Neuronal stem cell (in vitro differentiated cells): ENCODE data around the gene LHFPL2.

Experiments used
- DNase-seq: peaks from one replicate; pipeline ENCODE4 v3.0.0-alpha.2; 2013; ENCODE audit warnings: low spot score
- H2AFZ ChIP-seq: one replicate; pipeline ENCODE4 v1.6.1; 2013; ENCODE audit warnings: mild to moderate bottlenecking, low read length, inconsistent platforms
- H2AK5ac ChIP-seq: 2 replicates; pipeline ENCODE4 v1.6.1; 2013; ENCODE audit warnings: low read depth, mild to moderate bottlenecking, inconsistent platforms, low read length, moderate library complexity, mixed read lengths
- H2BK120ac ChIP-seq: 2 replicates; pipeline ENCODE4 v1.6.1; 2013; ENCODE audit warnings: low read depth, mild to moderate bottlenecking, inconsistent platforms, low read length, moderate library complexity, mixed read lengths
- H2BK12ac ChIP-seq: one replicate; pipeline ENCODE4 v1.6.1; 2013; ENCODE audit warnings: low read length, inconsistent platforms
- H2BK15ac ChIP-seq: 2 replicates; pipeline ENCODE4 v1.6.1; 2013; ENCODE audit warnings: mild to moderate bottlenecking, low read length, inconsistent platforms, mixed read lengths
- H2BK5ac ChIP-seq: one replicate; pipeline ENCODE4 v1.6.1; 2013; ENCODE audit warnings: inconsistent platforms, mild to moderate bottlenecking, low read length, moderate library complexity
- H3K14ac ChIP-seq: one replicate; pipeline ENCODE4 v1.6.1; 2013; ENCODE audit warnings: low read length, inconsistent platforms
- H3K18ac ChIP-seq: 2 replicates; pipeline ENCODE4 v1.6.1; 2013; ENCODE audit warnings: low read length, inconsistent platforms
- H3K23ac ChIP-seq: 2 replicates; pipeline ENCODE4 v1.6.1; 2013; ENCODE audit warnings: low read depth, mild to moderate bottlenecking, mixed read lengths, low read length, inconsistent platforms; ENCODE audit not compliant: poor library complexity
- H3K27ac ChIP-seq: replicated peaks from 3 replicates; pipeline ENCODE4 v1.5.1; 2013; ENCODE audit warnings: low read length, inconsistent platforms
- H3K27me3 ChIP-seq, 3 experiments: 2 replicates each; pipeline ENCODE4 v1.6.1; 2013; ENCODE audit warnings: low read length in 3 of 3, mild to moderate bottlenecking in 2 of 3, inconsistent platforms in 1 of 3, low read depth in 1 of 3, mixed read lengths in 1 of 3, moderate library complexity in 1 of 3; ENCODE audit not compliant: control insufficient read depth in 3 of 3, insufficient read depth in 3 of 3
- H3K36me3 ChIP-seq, 2 donors: replicated peaks in 1 of 2; 2 replicates each; pipeline ENCODE4 v1.6.1; 2013; ENCODE audit warnings: low read length in 2 of 2; ENCODE audit not compliant: control insufficient read depth in 2 of 2, insufficient read depth in 2 of 2
- H3K4ac ChIP-seq: 2 replicates; pipeline ENCODE4 v1.6.1; 2013; ENCODE audit warnings: inconsistent platforms, mild to moderate bottlenecking, low read length, moderate library complexity
- H3K4me1 ChIP-seq, 2 donors: 1 replicate in 1 of 2; 2 replicates in 1 of 2; pipeline ENCODE4 v1.6.1; 2013; ENCODE audit warnings: low read length in 2 of 2, low read depth in 1 of 2; ENCODE audit not compliant: control insufficient read depth in 2 of 2, insufficient read depth in 1 of 2
- H3K4me2 ChIP-seq: one replicate; pipeline ENCODE4 v1.6.1; 2013; ENCODE audit warnings: mild to moderate bottlenecking, low read length, inconsistent platforms; ENCODE audit not compliant: insufficient read depth, poor library complexity, severe bottlenecking
- H3K4me3 ChIP-seq, 2 donors: 2 replicates each; pipeline ENCODE4 v1.5.1; 2013; ENCODE audit warnings: low read length in 2 of 2, mild to moderate bottlenecking in 2 of 2, inconsistent platforms in 1 of 2, moderate library complexity in 1 of 2
- H3K79me1 ChIP-seq: one replicate; pipeline ENCODE4 v1.6.1; 2013; ENCODE audit warnings: low read depth, mild to moderate bottlenecking, inconsistent platforms, low read length, moderate library complexity
- H3K9ac ChIP-seq: one replicate; pipeline ENCODE4 v1.6.1; 2013; ENCODE audit warnings: mild to moderate bottlenecking, low read depth, low read length, inconsistent platforms; ENCODE audit not compliant: poor library complexity
- H3K9me3 ChIP-seq, 2 donors: replicated peaks in 1 of 2; 2 replicates each; pipeline versions ENCODE3 to v1.6.1; 2013; ENCODE audit warnings: low read length in 2 of 2, mild to moderate bottlenecking in 2 of 2, inconsistent platforms in 1 of 2, low read depth in 1 of 2, mixed read lengths in 1 of 2, moderate library complexity in 1 of 2; ENCODE audit not compliant: control insufficient read depth in 2 of 2, insufficient read depth in 1 of 2
- H4K8ac ChIP-seq: one replicate; pipeline ENCODE4 v1.6.1; 2013; ENCODE audit warnings: low read depth, mild to moderate bottlenecking, inconsistent platforms, low read length, moderate library complexity
- H4K91ac ChIP-seq: one replicate; pipeline ENCODE4 v1.6.1; 2013; ENCODE audit warnings: low read length, low read depth, mild to moderate bottlenecking, inconsistent platforms; ENCODE audit not compliant: poor library complexity
- whole genome bisulfite sequencing, 2 donors: extraction: QIAGEN DNeasy Blood & Tissue Kit; methylation state at CpG; one replicate each; pipeline ENCODE4 v1.1.7; 2013; ENCODE audit warnings: missing lambda C conversion rate in 2 of 2, mixed read lengths in 1 of 2; ENCODE audit not compliant: insufficient read length in 2 of 2, insufficient replicate concordance in 1 of 2; ENCODE audit errors: extremely low coverage in 2 of 2; 5-methylcytosine and 5-hydroxymethylcytosine counted together

LHFPL2 gene

GRCh38 chr5:78547731-78548615 is 100.6 kb downstream of the LHFPL2 start:
- no peak overlapping the region for H3K4me3 ChIP-seq
- no peak overlapping the region for H3K4ac ChIP-seq
- H2BK5ac ChIP-seq: no peak overlapping the region
- H3K18ac ChIP-seq: no peak overlapping the region
- H3K14ac ChIP-seq: no peak overlapping the region
- no peak overlapping the region for H2BK12ac ChIP-seq
- peaks cover 2 to 12% of the 10 kb centered on the region in 2 donors for H3K9me3 ChIP-seq
- H3K4me1 ChIP-seq: peaks cover 0 to 7% of the 10 kb centered on the region in 2 donors
- DNase-seq: no peak
- H3K79me1 ChIP-seq: peaks cover 5% of the 10 kb centered on the region
- no peak overlapping the region for H3K9ac ChIP-seq
- H3K27me3 ChIP-seq: no peaks in the 10 kb centered on the region
- no peak overlapping the region for H3K27ac ChIP-seq
- H2BK15ac ChIP-seq: no peak overlapping the region
- no peak overlapping the region for H3K4me2 ChIP-seq
- no peak overlapping the region for H2BK120ac ChIP-seq
- H4K91ac ChIP-seq: no peak overlapping the region
- H2AK5ac ChIP-seq: no peak overlapping the region
- H3K23ac ChIP-seq: no peak overlapping the region
- no peak overlapping the region for H2AFZ ChIP-seq
- WGBS, 2 donors: no CpG with 5 or more reads among the region's 21 CpGs
- peaks cover 0 to 1% of the 10 kb centered on the region in 2 donors for H3K36me3 ChIP-seq
- H4K8ac ChIP-seq: no peak overlapping the region

- DNase-seq: no peak
- H2BK120ac ChIP-seq: no peak overlapping the region
- no peaks in the 10 kb centered on the region for H3K36me3 ChIP-seq
- no peak overlapping the region for H3K18ac ChIP-seq
- peaks cover 0 to 12% of the 10 kb centered on the region in 2 donors for H3K9me3 ChIP-seq
- no peak overlapping the region for H3K4me3 ChIP-seq
- no peak overlapping the region for H2AFZ ChIP-seq
- H2AK5ac ChIP-seq: no peak overlapping the region
- no peak overlapping the region for H3K4me2 ChIP-seq
- no peak overlapping the region for H4K8ac ChIP-seq
- no CpG with 5 or more reads among the region's 5 CpGs for WGBS, 2 donors
- no peak overlapping the region for H4K91ac ChIP-seq
- H3K27ac ChIP-seq: no peak overlapping the region
- no peak overlapping the region for H3K4ac ChIP-seq
- H3K14ac ChIP-seq: no peak overlapping the region
- H2BK15ac ChIP-seq: no peak overlapping the region
- no peaks in the 10 kb centered on the region for H3K27me3 ChIP-seq
- peaks cover 5 to 13% of the 10 kb centered on the region in 2 donors for H3K4me1 ChIP-seq
- H3K79me1 ChIP-seq: peaks cover 2% of the 10 kb centered on the region
- H3K23ac ChIP-seq: no peak overlapping the region
- H3K9ac ChIP-seq: no peak overlapping the region
- H2BK12ac ChIP-seq: no peak overlapping the region
- no peak overlapping the region for H2BK5ac ChIP-seq
These were observed 101.4 kb downstream of the LHFPL2 start for GRCh38 chr5:78547183-78547582.

- peaks cover 2% of the 10 kb centered on the region for H3K79me1 ChIP-seq
- no peak overlapping the region for H2AK5ac ChIP-seq
- no peak overlapping the region for H3K18ac ChIP-seq
- no peak overlapping the region for H2BK12ac ChIP-seq
- H4K91ac ChIP-seq: no peak overlapping the region
- peaks cover 7 to 14% of the 10 kb centered on the region in 2 donors for H3K4me1 ChIP-seq
- no peak for DNase-seq
- H3K36me3 ChIP-seq: no peaks in the 10 kb centered on the region
- peaks cover 0 to 12% of the 10 kb centered on the region in 2 donors for H3K9me3 ChIP-seq
- no peak overlapping the region for H3K9ac ChIP-seq
- no peak overlapping the region for H3K27ac ChIP-seq
- H3K27me3 ChIP-seq: no peaks in the 10 kb centered on the region
- no peak overlapping the region for H4K8ac ChIP-seq
- H2BK15ac ChIP-seq: no peak overlapping the region
- no peak overlapping the region for H3K4ac ChIP-seq
- H3K23ac ChIP-seq: no peak overlapping the region
- no CpG with 5 or more reads among the region's 8 CpGs for WGBS, 2 donors
- no peak overlapping the region for H3K4me3 ChIP-seq
- no peak overlapping the region for H2BK120ac ChIP-seq
- H2BK5ac ChIP-seq: no peak overlapping the region
- no peak overlapping the region for H3K14ac ChIP-seq
- H3K4me2 ChIP-seq: no peak overlapping the region
- no peak overlapping the region for H2AFZ ChIP-seq
These were observed 102.1 kb downstream of the LHFPL2 start for GRCh38 chr5:78546276-78546996.

- no peak overlapping the region for H2BK5ac ChIP-seq
- no peak overlapping the region for H2AK5ac ChIP-seq
- H3K23ac ChIP-seq: no peak overlapping the region
- no peak overlapping the region for H3K4ac ChIP-seq
- no peak overlapping the region for H4K91ac ChIP-seq
- no peak overlapping the region for H3K18ac ChIP-seq
- no CpG with 5 or more reads among the region's 7 CpGs for WGBS, 2 donors
- no peaks in the 10 kb centered on the region for H3K27me3 ChIP-seq
- H3K9me3 ChIP-seq: peaks cover 0 to 12% of the 10 kb centered on the region in 2 donors
- H2AFZ ChIP-seq: no peak overlapping the region
- H3K79me1 ChIP-seq: peaks cover 2% of the 10 kb centered on the region
- H3K4me3 ChIP-seq: no peak overlapping the region
- no peak overlapping the region for H2BK15ac ChIP-seq
- H3K4me2 ChIP-seq: no peak overlapping the region
- no peak overlapping the region for H2BK12ac ChIP-seq
- no peak overlapping the region for H3K9ac ChIP-seq
- DNase-seq: no peak
- no peak overlapping the region for H3K27ac ChIP-seq
- H3K4me1 ChIP-seq: peaks cover 17 to 24% of the 10 kb centered on the region in 2 donors
- no peak overlapping the region for H3K14ac ChIP-seq
- H4K8ac ChIP-seq: no peak overlapping the region
- no peak overlapping the region for H2BK120ac ChIP-seq
- no peaks in the 10 kb centered on the region for H3K36me3 ChIP-seq
These were observed 103.2 kb downstream of the LHFPL2 start for GRCh38 chr5:78545406-78545805.
